ENCODE measurements around the gene ZDHHC6. TPM values are rescaled to one million over a fixed set of nuclear protein-coding genes. Genes with fewer than 3 reads are reported as not detected.

The ZDHHC6 gene
- total and polyA plus RNA-seq, 2 donors from 2014 or later: 37.5 to 73.8 TPM

DNA sequence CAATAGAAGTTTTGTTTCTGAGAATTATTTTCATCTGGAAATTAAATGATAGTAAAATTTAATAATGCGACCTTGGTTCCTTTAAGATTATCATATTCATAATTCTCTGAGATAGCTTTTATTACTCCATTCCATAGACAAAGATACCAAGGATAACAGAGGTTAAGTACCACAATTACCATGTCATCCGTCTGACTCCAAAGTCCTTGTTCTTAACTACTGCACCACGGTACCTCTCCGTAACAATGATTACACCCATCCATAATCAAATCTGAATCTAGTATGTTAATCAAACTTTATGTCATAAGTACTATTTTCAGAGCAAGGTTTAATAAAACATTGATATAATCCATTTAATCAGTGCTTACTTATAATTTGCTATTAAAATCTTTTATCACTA is 8.4 kb downstream of the ZDHHC6 start:
- H3K36me3 ChIP-seq (ENCODE audit: control insufficient read depth in 2 of 3, insufficient read depth in 3 of 3, low read length in 3 of 3): peaks cover 6 to 15% (median 11%) of the 10 kb centered on the region in 3 donors
- H3K27me3 ChIP-seq (ENCODE audit: control insufficient read depth, insufficient read depth, low read length): no peaks in the 10 kb centered on the region
- H3K27ac ChIP-seq (ENCODE audit: low read depth in 2 of 2, low read length in 2 of 2): no peak overlapping the region
- no peaks in the 10 kb centered on the region for H3K9me3 ChIP-seq (ENCODE audit: control insufficient read depth in 2 of 3, insufficient read depth in 1 of 3, low read length in 3 of 3)
- no peaks in the 10 kb centered on the region for H3K4me1 ChIP-seq (ENCODE audit: control insufficient read depth in 2 of 3, insufficient read depth in 2 of 3, low read depth in 1 of 3, low read length in 3 of 3)
- DNase-seq (no peak), FAIRE-seq (peak; percentile 41)
- TF ChIP-seq, protein P1, sequence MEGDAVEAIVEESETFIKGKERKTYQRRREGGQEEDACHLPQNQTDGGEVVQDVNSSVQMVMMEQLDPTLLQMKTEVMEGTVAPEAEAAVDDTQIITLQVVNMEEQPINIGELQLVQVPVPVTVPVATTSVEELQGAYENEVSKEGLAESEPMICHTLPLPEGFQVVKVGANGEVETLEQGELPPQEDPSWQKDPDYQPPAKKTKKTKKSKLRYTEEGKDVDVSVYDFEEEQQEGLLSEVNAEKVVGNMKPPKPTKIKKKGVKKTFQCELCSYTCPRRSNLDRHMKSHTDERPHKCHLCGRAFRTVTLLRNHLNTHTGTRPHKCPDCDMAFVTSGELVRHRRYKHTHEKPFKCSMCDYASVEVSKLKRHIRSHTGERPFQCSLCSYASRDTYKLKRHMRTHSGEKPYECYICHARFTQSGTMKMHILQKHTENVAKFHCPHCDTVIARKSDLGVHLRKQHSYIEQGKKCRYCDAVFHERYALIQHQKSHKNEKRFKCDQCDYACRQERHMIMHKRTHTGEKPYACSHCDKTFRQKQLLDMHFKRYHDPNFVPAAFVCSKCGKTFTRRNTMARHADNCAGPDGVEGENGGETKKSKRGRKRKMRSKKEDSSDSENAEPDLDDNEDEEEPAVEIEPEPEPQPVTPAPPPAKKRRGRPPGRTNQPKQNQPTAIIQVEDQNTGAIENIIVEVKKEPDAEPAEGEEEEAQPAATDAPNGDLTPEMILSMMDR (IDR thresholded peaks at IDR 0.05; ENCODE audit: borderline replicate concordance, extremely low read depth, insufficient read depth): no peak
- intact Hi-C loops (cut with DNase I): no loop called here
- H3K4me3 ChIP-seq (ENCODE audit: low read length in 3 of 3): no peak overlapping the region
- no peak overlapping the region for H3K9ac ChIP-seq (ENCODE audit: low read length in 3 of 3)

DNA sequence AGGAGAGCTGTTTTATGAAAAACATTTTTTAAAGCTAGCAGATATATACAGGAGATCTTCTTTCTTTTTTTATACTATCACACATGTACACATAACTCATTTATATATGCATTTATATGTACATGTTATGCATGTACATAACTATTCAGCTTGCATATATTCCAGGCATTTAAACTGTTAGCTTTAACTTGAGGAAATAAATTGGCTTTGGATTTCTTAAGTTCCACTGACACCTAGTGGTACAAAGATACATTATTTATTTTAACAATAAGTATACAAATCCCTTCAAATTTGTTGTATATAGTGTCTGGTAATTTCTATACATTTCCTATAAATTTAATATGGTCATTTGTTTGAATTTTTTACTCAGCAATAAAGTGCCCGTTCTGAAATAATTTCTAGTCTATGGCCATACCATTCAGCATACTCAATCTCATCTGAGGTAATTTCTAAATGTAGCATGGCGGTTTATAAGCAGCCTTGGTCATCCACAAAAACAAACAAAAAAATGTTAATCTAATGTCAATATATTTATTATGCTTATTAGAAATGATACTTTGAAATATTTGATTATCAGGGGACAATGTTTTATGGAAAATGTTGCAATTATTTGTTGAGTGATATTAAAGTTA is 11.6 kb downstream of the ZDHHC6 start:
- no peak overlapping the region for H3K27ac ChIP-seq (ENCODE audit: low read depth in 2 of 2, low read length in 2 of 2)
- TF ChIP-seq, protein P1 (IDR thresholded peaks at IDR 0.05; ENCODE audit: borderline replicate concordance, extremely low read depth, insufficient read depth): peak; percentile 41
- H3K9me3 ChIP-seq (ENCODE audit: control insufficient read depth in 2 of 3, insufficient read depth in 1 of 3, low read length in 3 of 3): no peaks in the 10 kb centered on the region
- peaks cover 6 to 24% (median 19%) of the 10 kb centered on the region in 3 donors for H3K36me3 ChIP-seq (ENCODE audit: control insufficient read depth in 2 of 3, insufficient read depth in 3 of 3, low read length in 3 of 3)
- intact Hi-C loops (cut with DNase I): no loop called here
- no peaks in the 10 kb centered on the region for H3K27me3 ChIP-seq (ENCODE audit: control insufficient read depth, insufficient read depth, low read length)
- H3K9ac ChIP-seq (ENCODE audit: low read length in 3 of 3): no peak overlapping the region
- H3K4me1 ChIP-seq (ENCODE audit: control insufficient read depth in 2 of 3, insufficient read depth in 2 of 3, low read depth in 1 of 3, low read length in 3 of 3): no peaks in the 10 kb centered on the region
- DNase-seq (peak in 2 of 5 donors; percentile 35 to 69), FAIRE-seq (peak; percentile 87)
- no peak overlapping the region for H3K4me3 ChIP-seq (ENCODE audit: low read length in 3 of 3)

DNA sequence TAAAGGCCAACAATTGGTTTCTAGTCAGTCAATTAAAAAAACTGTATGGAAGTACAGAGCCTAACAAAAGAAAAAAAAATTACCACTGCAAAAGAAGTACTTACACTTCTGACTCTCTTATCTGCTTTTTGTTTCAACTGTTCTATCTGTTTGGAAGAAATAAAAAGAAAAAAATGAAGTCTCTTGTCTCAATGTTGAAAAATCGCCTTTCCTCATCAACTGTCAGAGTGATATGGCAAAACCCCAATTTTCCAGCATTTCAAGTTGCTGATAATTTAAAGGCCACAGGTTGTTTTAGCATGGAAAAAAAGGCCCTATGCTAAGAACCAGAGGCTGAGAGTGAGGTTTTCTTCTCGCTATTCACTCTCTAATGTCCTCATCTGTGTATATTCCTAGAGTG is 13.6 kb downstream of the ZDHHC6 start:
- Histone ChIP-seq H3K9me3 (ENCODE audit: control insufficient read depth in 2 of 3, insufficient read depth in 1 of 3, low read length in 3 of 3) (no peaks in the 10 kb centered on the region), H3K4me3 (ENCODE audit: low read length in 3 of 3) (no peak overlapping the region), H3K27ac (ENCODE audit: low read depth in 2 of 2, low read length in 2 of 2) (no peak overlapping the region), H3K4me1 (ENCODE audit: control insufficient read depth in 2 of 3, insufficient read depth in 2 of 3, low read depth in 1 of 3, low read length in 3 of 3) (no peaks in the 10 kb centered on the region), H3K36me3 (ENCODE audit: control insufficient read depth in 2 of 3, insufficient read depth in 3 of 3, low read length in 3 of 3) (peaks cover 4 to 27% (median 25%) of the 10 kb centered on the region in 3 donors), H3K9ac (ENCODE audit: low read length in 3 of 3) (no peak overlapping the region), H3K27me3 (ENCODE audit: control insufficient read depth, insufficient read depth, low read length) (no peaks in the 10 kb centered on the region)
- no peak for DNase-seq
- no peak for FAIRE-seq
- intact Hi-C loops (cut with DNase I): no loop called here
- TF ChIP-seq, protein P1 (IDR thresholded peaks at IDR 0.05; ENCODE audit: borderline replicate concordance, extremely low read depth, insufficient read depth): no peak

All from kidney (tissue), 14 donors.